HEK293T (cell line): ENCODE data around the gene HSPA9.

Experiments
- CTCF ChIA-PET: fragments of 350-600 bp; formaldehyde crosslinking; extraction: SDS; loops from one replicate; lab custom pipeline; 2021; ENCODE audit warnings: antibody characterized with exemption, inconsistent platforms; lab: Yijun Ruan, JAX
- POLR2A ChIA-PET: fragments of 350-600 bp; formaldehyde crosslinking; extraction: SDS; loops from one replicate; lab custom pipeline; 2020; ENCODE audit warnings: antibody characterized with exemption, inconsistent platforms; lab: Yijun Ruan, JAX
- DNase-seq: peaks from one replicate; pipeline ENCODE4 v3.0.0; 2012; ENCODE audit warnings: mixed read lengths; ENCODE audit errors: extremely low spot score
- ARNT ChIP-seq: fragments of 450-650 bp; IDR thresholded peaks from 2 replicates; pipeline ENCODE4 v1.6.1; 2017; ENCODE audit warnings: mild to moderate bottlenecking
- BHLHE40 ChIP-seq: fragments of 450-650 bp; IDR thresholded peaks from 2 replicates; pipeline ENCODE4 v1.6.1; 2016; ENCODE audit warnings: mild to moderate bottlenecking, moderate library complexity, borderline replicate concordance
- CTBP1 ChIP-seq: fragments of 450-650 bp; IDR thresholded peaks from 2 replicates; pipeline ENCODE4 v1.6.1; 2016; ENCODE audit warnings: borderline replicate concordance
- ELF4 ChIP-seq: fragments of 450-650 bp; IDR thresholded peaks from 2 replicates; pipeline ENCODE4 v1.6.1; 2017; ENCODE audit warnings: antibody characterized with exemption
- FOXA1 ChIP-seq: fragments of 450-650 bp; IDR thresholded peaks from 2 replicates; pipeline ENCODE4 v1.6.1; 2016; ENCODE audit warnings: mild to moderate bottlenecking
- FOXK2 ChIP-seq: fragments of 450-650 bp; IDR thresholded peaks from 2 replicates; pipeline ENCODE4 v1.6.1; 2016; ENCODE audit warnings: mild to moderate bottlenecking
- FOXM1 ChIP-seq: fragments of 450-650 bp; IDR thresholded peaks from 2 replicates; pipeline ENCODE4 v1.6.1; 2017; ENCODE audit warnings: mild to moderate bottlenecking, borderline replicate concordance
- HDGF ChIP-seq: fragments of 450-650 bp; IDR thresholded peaks from 2 replicates; pipeline ENCODE4 v1.6.1; 2017; ENCODE audit warnings: antibody characterized with exemption, borderline replicate concordance
- L3MBTL2 ChIP-seq: fragments of 450-650 bp; conservative IDR thresholded peaks from 2 replicates; pipeline ENCODE4 v1.6.1; 2016; ENCODE audit warnings: mild to moderate bottlenecking
- LEF1 ChIP-seq: fragments of 450-650 bp; IDR thresholded peaks from 2 replicates; pipeline ENCODE4 v1.6.1; 2017; ENCODE audit warnings: mild to moderate bottlenecking, borderline replicate concordance
- NFRKB ChIP-seq: fragments of 450-650 bp; IDR thresholded peaks from 2 replicates; pipeline ENCODE4 v1.6.1; 2016; ENCODE audit warnings: mild to moderate bottlenecking, moderate library complexity
- SP1 ChIP-seq: fragments of 450-650 bp; IDR thresholded peaks from 2 replicates; pipeline ENCODE4 v1.6.1; 2017
- SUZ12 ChIP-seq: fragments of 450-650 bp; IDR thresholded peaks from 2 replicates; pipeline ENCODE4 v1.6.1; 2016; ENCODE audit warnings: mild to moderate bottlenecking
- TARDBP ChIP-seq: fragments of 450-650 bp; IDR thresholded peaks from 2 replicates; pipeline ENCODE4 v1.6.1; 2016
- ZNF384 ChIP-seq: fragments of 450-650 bp; IDR thresholded peaks from 2 replicates; pipeline ENCODE4 v1.6.1; 2016
- TF ChIP-seq, protein P1 (sequence below): fragments of 450-650 bp; IDR thresholded peaks from 2 replicates; pipeline ENCODE4 v1.6.1; 2016

Gene HSPA9

DNA sequence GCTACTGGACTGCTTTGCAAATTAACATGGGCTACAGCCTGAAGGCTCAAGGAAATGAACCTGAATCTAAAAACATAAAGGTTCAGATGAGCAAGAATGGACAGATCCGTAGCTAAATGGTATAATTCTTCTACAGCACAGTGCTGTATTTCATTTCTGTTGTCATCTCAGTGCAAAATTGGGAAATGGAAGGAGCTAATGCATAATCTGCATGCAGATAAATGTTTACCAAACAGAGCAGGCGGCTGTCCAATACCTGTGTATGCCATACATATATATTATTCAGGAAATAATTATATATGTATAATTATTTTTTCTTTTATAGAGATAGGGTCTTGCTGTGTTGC is 4.3 kb upstream of the HSPA9 start:
- no peak for TF ChIP-seq FOXM1
- TF ChIP-seq, protein P1, sequence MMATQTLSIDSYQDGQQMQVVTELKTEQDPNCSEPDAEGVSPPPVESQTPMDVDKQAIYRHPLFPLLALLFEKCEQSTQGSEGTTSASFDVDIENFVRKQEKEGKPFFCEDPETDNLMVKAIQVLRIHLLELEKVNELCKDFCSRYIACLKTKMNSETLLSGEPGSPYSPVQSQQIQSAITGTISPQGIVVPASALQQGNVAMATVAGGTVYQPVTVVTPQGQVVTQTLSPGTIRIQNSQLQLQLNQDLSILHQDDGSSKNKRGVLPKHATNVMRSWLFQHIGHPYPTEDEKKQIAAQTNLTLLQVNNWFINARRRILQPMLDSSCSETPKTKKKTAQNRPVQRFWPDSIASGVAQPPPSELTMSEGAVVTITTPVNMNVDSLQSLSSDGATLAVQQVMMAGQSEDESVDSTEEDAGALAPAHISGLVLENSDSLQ, result no peak
- TF ChIP-seq FOXA1, result no peak
- no peak for TF ChIP-seq LEF1
- no peak for TF ChIP-seq ZNF384
- TF ChIP-seq ARNT, result no peak
- no peak for TF ChIP-seq SP1
- no peak for TF ChIP-seq FOXK2
- no peak for TF ChIP-seq SUZ12
- no peak for TF ChIP-seq ELF4
- TF ChIP-seq BHLHE40, result no peak
- TF ChIP-seq TARDBP, result no peak
- no peak for TF ChIP-seq L3MBTL2
- no peak for TF ChIP-seq NFRKB
- no peak for TF ChIP-seq CTBP1
- no peak for TF ChIP-seq HDGF
- ChIA-PET CTCF (interaction anchor here (0.5 to 1.5 kb wide), 19 partner anchors 9 to 1311 kb away, joined by 3 to 9 read pairs (median 4); no protein-coding TSS in a partner anchor), POLR2A (interaction anchor here (0.5 to 0.6 kb wide), 2 partner anchors 32 to 860 kb away, joined by 3 read pairs; partner anchors contain the start of gene DNAJC18)
- DNase-seq, result no peak

DNA sequence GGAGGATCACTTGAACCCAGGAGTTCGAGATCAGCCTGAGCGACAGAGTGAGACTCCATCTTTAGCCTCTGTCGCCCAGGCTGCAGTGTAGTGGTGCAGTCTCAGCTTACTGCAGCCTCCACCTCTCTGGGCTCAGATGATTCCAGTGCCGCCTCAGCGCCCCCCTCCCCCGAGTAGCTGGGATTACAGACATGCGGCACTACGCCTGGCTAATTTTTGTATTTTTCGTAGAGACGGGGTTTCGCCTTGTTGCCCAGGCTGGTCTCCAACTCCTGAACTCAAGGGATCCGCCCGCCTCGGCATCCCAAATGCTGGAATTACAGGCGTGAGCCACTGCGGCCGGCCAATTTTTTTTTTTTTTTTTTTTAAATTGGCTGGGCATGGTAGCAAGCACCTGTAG is 2.3 kb upstream of the HSPA9 start:
- TF ChIP-seq TARDBP (no peak), FOXM1 (no peak), FOXA1 (no peak), SUZ12 (no peak), NFRKB (no peak), ZNF384 (no peak), ELF4 (no peak), ARNT (no peak), CTBP1 (no peak), L3MBTL2 (no peak), SP1 (no peak)
- TF ChIP-seq, protein P1, result no peak
- ChIA-PET POLR2A (no interaction called here), CTCF (interaction anchor here (0.6 to 1.1 kb wide), 2 partner anchors 33 to 779 kb away, joined by 3 to 4 read pairs; no protein-coding TSS in a partner anchor)
- DNase-seq, result no peak

DNA sequence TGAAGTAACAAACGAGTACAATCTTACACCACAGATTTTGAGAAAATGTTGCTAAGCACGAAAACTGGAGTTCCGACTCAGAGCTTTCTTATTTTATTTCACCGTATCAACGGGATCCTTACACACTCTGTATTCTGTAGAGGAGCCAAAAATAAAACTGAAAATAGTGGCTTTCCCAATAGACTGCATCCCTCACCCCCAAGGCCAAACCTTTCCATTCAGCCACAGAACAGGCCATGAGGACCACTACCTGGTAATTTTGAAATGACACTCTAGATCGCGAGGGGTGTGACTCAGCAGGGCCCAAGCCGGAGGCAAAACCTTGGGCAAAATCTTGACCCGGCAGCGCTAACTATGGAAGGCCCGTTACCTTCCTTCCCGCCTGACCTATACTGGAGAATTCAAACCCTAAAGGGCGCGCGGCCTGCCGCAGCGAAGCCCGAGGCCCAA is 432 bp downstream of the HSPA9 start:
- TF ChIP-seq LEF1, result no peak
- no peak for TF ChIP-seq FOXK2
- TF ChIP-seq TARDBP, result no peak
- no peak for TF ChIP-seq FOXA1
- no peak for TF ChIP-seq ZNF384
- no peak for TF ChIP-seq ARNT
- ChIA-PET CTCF (no interaction called here), POLR2A (interaction anchor here (0.7 to 4.4 kb wide), 13 partner anchors 9 to 849 kb away, joined by 3 to 31 read pairs (median 6); partner anchors contain the start of genes CTNNA1 and ETF1)
- DNase-seq, result no peak

DNA sequence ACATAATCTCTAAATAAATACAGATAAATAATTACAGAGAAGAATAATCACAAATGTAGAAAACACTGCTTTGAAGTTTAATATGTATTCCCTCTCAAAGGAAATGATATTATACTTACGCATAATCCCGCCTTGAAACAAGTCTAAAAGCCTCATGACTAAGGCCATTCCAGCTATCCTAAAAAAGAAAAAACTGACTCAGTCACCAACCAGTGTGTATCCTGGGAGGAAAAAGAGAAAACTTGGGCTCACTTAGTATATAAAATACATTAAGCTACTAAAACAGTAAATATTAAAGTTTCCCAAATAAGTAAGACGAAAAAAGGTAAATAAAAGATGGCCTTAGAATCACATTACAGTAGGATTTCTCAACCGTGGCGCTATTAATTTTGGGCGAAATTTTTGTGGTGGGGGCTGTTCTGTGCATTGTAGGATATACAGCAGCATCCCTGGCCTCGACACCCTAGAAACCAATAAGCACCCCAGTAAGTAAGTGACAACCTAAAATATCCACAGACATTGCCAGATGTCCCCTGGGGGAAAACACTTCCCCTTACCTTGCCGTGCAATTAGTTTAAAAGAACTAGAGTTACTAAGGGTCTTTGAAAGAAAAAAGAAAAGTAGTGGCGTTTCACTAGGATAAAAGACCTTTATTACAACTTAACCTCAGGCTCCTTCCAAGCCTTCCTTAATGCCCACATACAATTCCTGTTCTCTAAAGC is 1.1 kb downstream of the HSPA9 start:
- DNase-seq, result no peak
- TF ChIP-seq CTBP1 (no peak), TARDBP (no peak), SP1 (no peak)
- TF ChIP-seq, protein P1, result no peak
- ChIA-PET POLR2A (interaction anchor here (0.7 to 4.4 kb wide), 4 partner anchors 10 to 31 kb away, joined by 3 to 31 read pairs (median 3); partner anchors contain the start of gene ETF1), CTCF (no interaction called here)

GRCh38 chr5:138573223-138573622 is 2.0 kb downstream of the HSPA9 start:
- CTCF ChIA-PET, result no interaction called here
- TF ChIP-seq FOXK2, result no peak
- no peak for TF ChIP-seq ARNT
- TF ChIP-seq FOXM1, result no peak
- TF ChIP-seq L3MBTL2, result no peak
- no peak for TF ChIP-seq SUZ12
- no peak for TF ChIP-seq ZNF384
- TF ChIP-seq, protein P1, result no peak
- TF ChIP-seq CTBP1, result no peak
- TF ChIP-seq SP1, result no peak
- no peak for TF ChIP-seq ELF4
- DNase-seq, result no peak
- POLR2A ChIA-PET, result interaction anchor here (4.4 kb wide), 1 partner anchor 30 kb away, joined by 31 read pairs; the partner anchor contains the start of gene ETF1

DNA sequence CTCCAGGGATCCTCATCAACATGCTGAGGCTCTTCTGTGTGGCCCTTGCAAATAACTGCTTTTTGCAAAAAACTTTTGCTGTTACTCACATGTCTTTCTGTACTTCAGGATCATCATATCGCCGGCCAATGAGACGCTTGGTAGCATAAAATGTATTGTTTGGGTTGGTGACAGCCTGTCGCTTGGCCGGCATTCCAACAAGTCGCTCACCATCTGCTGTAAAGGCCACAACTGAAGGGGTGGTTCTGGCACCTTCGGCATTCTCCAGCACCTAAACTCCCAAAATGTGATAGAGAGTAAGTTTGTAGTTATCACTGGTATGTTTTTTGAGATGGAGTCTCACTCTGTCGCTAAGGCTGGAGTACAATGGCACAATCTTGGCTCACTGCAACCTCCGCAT is 4.3 kb downstream of the HSPA9 start:
- ChIA-PET CTCF (no interaction called here), POLR2A (no interaction called here)
- TF ChIP-seq TARDBP, result no peak
- TF ChIP-seq SP1, result no peak
- TF ChIP-seq ZNF384, result no peak
- no peak for TF ChIP-seq FOXK2
- TF ChIP-seq ARNT, result no peak
- TF ChIP-seq SUZ12, result no peak
- TF ChIP-seq FOXA1, result no peak
- no peak for TF ChIP-seq BHLHE40
- TF ChIP-seq CTBP1, result no peak
- TF ChIP-seq ELF4, result no peak
- no peak for TF ChIP-seq HDGF
- TF ChIP-seq FOXM1, result no peak
- no peak for TF ChIP-seq LEF1
- TF ChIP-seq L3MBTL2, result no peak
- TF ChIP-seq, protein P1, result no peak
- no peak for DNase-seq
